Measurements from ENCODE around the gene ATP8B3.

ATP8B3 gene

GRCh38 chr19:1844513-1845124, 32.5 kb upstream of the ATP8B3 start:
- TF ChIP-seq CTCF (IDR thresholded peaks at IDR 0.05; ENCODE audit: low read depth, low read length): no peak
- H3K4me3 ChIP-seq (ENCODE audit: low read depth, low read length): no peak overlapping the region

GRCh38 chr19:1843646-1844394, 31.7 kb upstream of the ATP8B3 start:
- no peak for TF ChIP-seq CTCF (IDR thresholded peaks at IDR 0.05; ENCODE audit: low read depth, low read length)
- H3K4me3 ChIP-seq (ENCODE audit: low read depth, low read length): no peak overlapping the region

- no peak overlapping the region for H3K4me3 ChIP-seq (ENCODE audit: low read depth, low read length)
- TF ChIP-seq CTCF (IDR thresholded peaks at IDR 0.05; ENCODE audit: low read depth, low read length): no peak
These were observed 31.0 kb upstream of the ATP8B3 start for GRCh38 chr19:1843116-1843515.

GRCh38 chr19:1841209-1841924, 29.3 kb upstream of the ATP8B3 start:
- no peak for TF ChIP-seq CTCF (IDR thresholded peaks at IDR 0.05; ENCODE audit: low read depth, low read length)
- no peak overlapping the region for H3K4me3 ChIP-seq (ENCODE audit: low read depth, low read length)

- no peak overlapping the region for H3K4me3 ChIP-seq (ENCODE audit: low read depth, low read length)
These were observed 28.6 kb upstream of the ATP8B3 start for GRCh38 chr19:1840541-1841115.

More at GRCh38 chr19:1840541-1841115, 28.6 kb upstream of the ATP8B3 start:
- no peak for TF ChIP-seq CTCF (IDR thresholded peaks at IDR 0.05; ENCODE audit: low read depth, low read length)
